Measurements from ENCODE around the gene PCGF5.
A peak's percentile ranks its signal among the peaks of the same experiment; 100 is the strongest.
"Not testable (repeated sequence)": the region's sequence is repeated elsewhere in the genome, so short reads cannot be mapped to it uniquely, and the experiment has no call there.

Gene PCGF5

GRCh38 chr10:91210435-91210834 lies 10.0 kb upstream of the PCGF5 start:
- peak; percentile 86 for DNase-seq

GRCh38 chr10:91211675-91212074 lies 8.8 kb upstream of the PCGF5 start:
- DNase-seq, result no peak

GRCh38 chr10:91214911-91215310 lies 5.6 kb upstream of the PCGF5 start:
- DNase-seq, result no peak

GRCh38 chr10:91215384-91215783 lies 5.1 kb upstream of the PCGF5 start:
- no peak for DNase-seq

GRCh38 chr10:91219371-91220193 lies 881 bp upstream of the PCGF5 start:
- DNase-seq, result no peak

GRCh38 chr10:91220954-91221675 lies 652 bp downstream of the PCGF5 start:
- no peak for DNase-seq

GRCh38 chr10:91226093-91226492 lies 5.6 kb downstream of the PCGF5 start:
- DNase-seq, result no peak

- DNase-seq, result no peak
These were observed 7.1 kb downstream of the PCGF5 start for GRCh38 chr10:91227576-91227975.

- DNase-seq, result no peak
These were observed 9.2 kb downstream of the PCGF5 start for GRCh38 chr10:91229683-91230082.

- DNase-seq, result no peak
These were observed 17.7 kb downstream of the PCGF5 start for GRCh38 chr10:91238191-91238590.

- DNase-seq, result no peak
These were observed 19.3 kb downstream of the PCGF5 start for GRCh38 chr10:91239789-91240188.

- no peak for DNase-seq
These were observed 22.5 kb downstream of the PCGF5 start for GRCh38 chr10:91242940-91243339.

GRCh38 chr10:91247360-91248111 lies 27.1 kb downstream of the PCGF5 start:
- DNase-seq, result no peak

GRCh38 chr10:91249700-91250099 lies 29.2 kb downstream of the PCGF5 start:
- DNase-seq, result no peak

GRCh38 chr10:91250341-91250740 lies 29.9 kb downstream of the PCGF5 start:
- DNase-seq, result no peak

GRCh38 chr10:91251430-91252056 lies 31.1 kb downstream of the PCGF5 start:
- no peak for DNase-seq

- DNase-seq, result no peak
These were observed 32.8 kb downstream of the PCGF5 start for GRCh38 chr10:91253300-91253699.

GRCh38 chr10:91257310-91257709 lies 36.8 kb downstream of the PCGF5 start:
- no peak for DNase-seq

- DNase-seq, result not testable (repeated sequence)
These were observed 40.0 kb downstream of the PCGF5 start for GRCh38 chr10:91260417-91260816.

- no peak for DNase-seq
These were observed 51.4 kb downstream of the PCGF5 start for GRCh38 chr10:91271886-91272285.

- DNase-seq, result no peak
These were observed 64.1 kb downstream of the PCGF5 start for GRCh38 chr10:91284486-91285090.

- no peak for DNase-seq
These were observed 66.1 kb downstream of the PCGF5 start for GRCh38 chr10:91286572-91286971.

- DNase-seq, result no peak
These were observed 66.8 kb downstream of the PCGF5 start for GRCh38 chr10:91287276-91287675.

Data from NCI-H2029 (cell line).